ENCODE results near the gene GABPA. TPM values are rescaled to one million over a fixed set of nuclear protein-coding genes. Genes with fewer than 3 reads are reported as not detected.
"Not testable (repeated sequence)": the region's sequence is repeated elsewhere in the genome, so short reads cannot be mapped to it uniquely, and the experiment has no call there.

Gene GABPA
- total RNA-seq, 1 donor = 9.7 TPM

DNA sequence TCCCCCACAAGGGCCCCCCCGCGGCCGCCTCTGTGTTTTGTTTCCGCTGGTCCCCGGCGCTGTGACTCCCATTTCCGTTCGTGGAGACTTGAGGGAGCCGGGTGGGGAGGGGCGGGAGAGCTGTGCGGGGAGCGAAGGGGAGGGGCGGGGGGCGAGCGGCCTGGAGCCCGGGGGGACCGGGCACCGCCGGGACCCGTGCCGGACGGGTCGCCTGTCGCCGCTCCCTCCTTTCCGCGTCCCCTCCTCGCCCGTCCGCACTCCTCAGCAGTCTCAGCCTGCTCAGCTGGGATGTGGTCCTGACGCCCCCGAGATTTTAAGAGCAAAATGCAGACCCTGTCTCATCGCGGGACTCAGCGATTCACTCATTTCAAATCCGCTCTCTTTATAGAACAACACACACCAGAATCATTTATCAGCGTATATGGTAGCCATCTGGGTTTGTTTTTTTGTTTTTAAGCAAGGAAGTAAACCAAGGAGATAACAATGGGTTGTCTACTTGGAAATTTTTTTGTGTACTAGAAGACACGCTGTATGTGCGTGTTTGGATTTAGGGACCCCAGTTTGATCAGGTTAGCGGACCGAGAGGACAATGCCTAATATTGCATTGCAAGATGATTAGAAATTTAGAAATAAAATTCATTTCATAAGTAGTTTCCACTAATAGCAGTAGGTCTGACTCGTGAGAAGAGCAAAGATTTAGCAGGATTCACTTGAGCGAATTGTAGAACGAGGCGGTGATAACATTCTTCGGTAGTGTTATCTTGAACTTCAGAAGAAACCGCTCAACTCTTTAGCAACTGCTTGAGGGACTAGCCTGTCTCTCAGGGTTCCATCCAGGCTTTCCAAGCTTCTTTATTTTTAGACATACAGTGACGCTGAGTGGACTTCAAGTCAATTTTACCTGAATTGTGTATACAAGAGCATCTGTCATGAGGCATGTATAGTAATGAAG is 1.1 kb downstream of the GABPA start:
- peak in 2 of 3 donors; percentile 23 to 59 for DNase-seq (ENCODE audit: low read depth in 2 of 3, low spot score in 2 of 3)

DNA sequence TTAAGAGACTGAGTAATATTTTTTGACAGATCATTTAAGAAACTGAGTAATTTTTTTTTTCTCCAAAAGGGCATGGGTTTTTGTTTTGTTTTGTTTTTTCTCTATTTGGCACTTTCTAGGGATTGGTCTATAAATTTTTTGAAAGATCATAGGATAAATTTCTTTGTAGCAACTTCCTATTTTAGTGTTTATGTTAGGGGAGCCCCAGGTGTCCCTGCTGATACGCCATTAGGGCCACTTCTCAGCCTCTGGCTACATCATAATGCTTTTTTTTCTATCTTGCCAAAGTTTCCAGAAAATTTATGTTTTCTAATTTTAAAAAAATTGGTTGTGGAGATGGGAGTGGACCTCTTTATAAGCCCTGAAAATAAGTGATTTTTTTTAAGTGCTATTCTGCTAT is 2.6 kb downstream of the GABPA start:
- peak in 1 of 3 donors; percentile 38 for DNase-seq (ENCODE audit: low read depth in 2 of 3, low spot score in 2 of 3)

DNA sequence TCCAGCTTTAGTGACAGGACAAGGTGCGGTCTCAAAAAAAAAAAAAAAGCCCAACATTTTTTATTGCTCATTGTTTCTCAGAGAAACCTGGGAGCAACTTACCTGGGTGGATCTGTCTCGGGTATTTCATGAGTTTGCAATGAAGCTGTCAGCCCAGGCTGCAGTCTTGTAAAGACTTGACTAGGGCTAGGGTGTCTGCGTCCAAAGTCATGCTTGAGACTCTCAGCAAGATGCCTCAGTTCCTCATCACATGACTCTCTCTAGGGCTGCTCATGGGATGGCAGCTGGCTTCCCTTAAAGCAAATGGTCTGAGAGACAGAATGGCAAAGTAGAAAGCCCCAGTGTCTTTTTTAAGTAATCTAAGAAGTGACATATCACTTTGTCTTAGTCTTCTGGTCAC is 8.1 kb downstream of the GABPA start:
- no peak for DNase-seq (ENCODE audit: low read depth in 2 of 3, low spot score in 2 of 3)

DNA sequence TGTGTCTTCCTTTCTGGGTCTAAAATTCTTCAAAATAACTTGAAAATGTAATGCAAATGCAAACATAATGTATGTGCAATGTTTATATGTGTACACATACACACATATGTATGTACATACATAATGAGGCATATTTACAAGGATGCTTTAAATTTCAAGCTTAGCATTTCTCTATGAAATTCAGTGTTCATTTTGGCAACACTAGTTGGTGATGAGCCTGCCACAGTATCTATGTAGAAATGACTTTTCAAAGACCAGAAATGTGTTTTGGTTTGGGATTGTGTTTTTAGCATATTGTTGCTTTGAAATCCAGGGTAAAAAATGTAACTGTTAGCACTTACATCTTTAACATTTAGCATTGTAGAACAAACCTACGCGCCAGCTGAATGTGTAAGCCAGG is 10.1 kb downstream of the GABPA start:
- DNase-seq (ENCODE audit: low read depth in 2 of 3, low spot score in 2 of 3) = no peak

DNA sequence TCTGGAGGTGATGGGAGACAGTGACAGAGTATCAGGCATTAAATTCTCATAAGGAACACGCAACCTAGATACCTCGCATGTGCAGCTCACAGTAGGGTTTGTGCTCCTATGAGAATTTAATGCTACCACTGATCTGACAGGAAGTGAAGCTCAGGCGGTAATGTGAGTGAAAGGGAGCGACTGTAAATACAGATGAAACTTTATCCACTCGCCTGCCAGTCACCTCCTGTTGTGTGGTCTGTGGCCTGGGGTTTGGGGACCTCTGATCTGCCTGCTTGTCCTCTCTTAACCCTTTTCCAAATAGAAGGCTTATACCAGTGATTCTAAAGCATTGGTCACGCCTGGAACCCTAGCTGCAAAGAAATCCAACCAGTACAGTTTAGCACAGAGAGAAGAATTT is 15.3 kb downstream of the GABPA start:
- peak in 1 of 3 donors; percentile 24 for DNase-seq (ENCODE audit: low read depth in 2 of 3, low spot score in 2 of 3)

DNA sequence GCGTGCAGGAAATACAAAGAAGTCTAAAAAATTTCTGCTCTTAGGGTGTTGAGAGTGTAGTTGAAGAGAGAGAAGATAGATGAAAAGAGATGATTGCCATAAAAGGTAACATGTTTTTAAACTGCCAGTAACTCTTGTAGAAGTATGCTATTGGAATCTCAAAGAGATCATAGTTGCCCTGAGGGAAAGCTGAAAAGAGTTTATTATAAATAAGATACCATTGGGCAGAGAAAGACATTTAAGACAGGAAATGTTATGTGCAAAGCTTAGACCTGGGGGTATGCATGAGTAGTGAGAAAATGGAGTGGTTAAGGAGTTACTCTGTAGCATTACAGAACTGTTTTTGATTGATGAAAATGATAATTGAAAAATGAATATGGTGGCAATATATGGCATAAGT is 17.6 kb downstream of the GABPA start:
- no peak for DNase-seq (ENCODE audit: low read depth in 2 of 3, low spot score in 2 of 3)

DNA sequence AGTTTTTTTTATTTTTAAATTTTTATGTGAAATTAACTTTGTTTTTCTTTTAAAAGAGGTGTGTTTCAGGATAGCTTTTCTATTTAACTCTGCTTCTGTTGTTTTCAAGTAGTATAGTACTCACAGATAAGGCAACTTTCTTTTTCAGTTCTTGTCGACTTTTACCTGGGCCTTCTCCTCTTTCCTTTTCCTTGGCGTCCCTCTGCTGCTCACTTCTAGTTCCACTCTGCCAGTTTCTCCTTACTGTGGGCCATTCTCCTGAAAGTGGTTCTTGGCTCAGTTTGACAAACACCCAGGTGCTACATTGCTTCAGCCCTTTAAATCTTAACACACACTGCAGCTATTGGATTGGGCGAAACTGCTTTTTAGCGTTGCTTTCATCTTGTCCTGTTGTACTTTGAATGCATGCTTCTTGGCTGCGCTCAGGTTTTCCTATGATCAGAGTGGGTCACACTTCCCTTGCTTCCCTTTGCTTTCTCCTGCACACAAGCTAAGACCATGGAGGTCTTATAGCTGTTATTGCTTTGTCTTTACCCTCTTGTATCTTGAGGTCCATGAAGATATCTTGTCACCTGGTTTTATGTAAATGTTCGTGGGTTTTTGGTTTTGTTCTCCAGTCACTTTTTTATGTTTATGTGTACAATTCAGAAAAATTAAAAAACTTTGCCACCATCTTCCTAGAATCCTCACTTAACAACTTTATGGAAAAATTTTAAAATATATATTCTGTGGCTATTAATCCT is 21.6 kb downstream of the GABPA start:
- no peak for DNase-seq (ENCODE audit: low read depth in 2 of 3, low spot score in 2 of 3)

DNA sequence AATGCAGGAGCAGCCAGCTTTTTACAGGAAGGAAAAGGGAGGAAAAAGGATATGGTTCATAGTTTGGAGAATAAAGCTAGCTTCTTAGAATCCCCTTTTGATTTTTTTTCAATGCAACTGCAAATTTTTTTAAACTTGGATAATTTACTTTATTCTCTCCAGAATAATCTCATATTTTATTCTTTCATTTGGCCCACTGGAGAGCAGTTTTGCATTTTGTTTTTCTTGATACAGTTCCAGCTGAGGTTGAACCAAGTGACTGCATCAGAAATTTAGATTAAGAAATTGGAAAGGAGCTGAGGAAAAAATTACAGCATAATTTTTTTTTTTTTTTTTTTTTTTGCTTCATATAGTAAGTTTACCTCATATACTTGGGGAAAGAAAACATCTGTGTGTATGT is 22.8 kb downstream of the GABPA start:
- DNase-seq (ENCODE audit: low read depth in 2 of 3, low spot score in 2 of 3) = no peak

DNA sequence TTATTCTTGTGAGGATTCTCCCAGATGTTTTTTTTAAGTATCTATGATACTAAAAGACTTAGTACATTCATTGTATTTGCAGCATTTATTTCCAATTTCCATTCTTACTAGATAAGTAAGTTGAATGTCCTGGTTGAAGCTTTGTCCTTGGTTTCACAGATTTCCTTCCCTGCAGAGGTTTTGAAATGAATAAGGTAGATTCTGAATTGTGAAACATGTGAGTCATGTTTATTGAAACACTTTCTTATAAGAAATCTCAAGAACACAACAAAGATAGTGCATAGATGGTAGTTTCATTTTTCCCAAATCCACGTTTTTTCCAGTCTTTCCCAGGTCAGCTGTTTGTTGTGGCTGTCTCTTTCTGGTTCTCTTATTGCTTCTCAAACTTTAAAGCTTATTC is 24.8 kb downstream of the GABPA start:
- no peak for DNase-seq (ENCODE audit: low read depth in 2 of 3, low spot score in 2 of 3)

DNA sequence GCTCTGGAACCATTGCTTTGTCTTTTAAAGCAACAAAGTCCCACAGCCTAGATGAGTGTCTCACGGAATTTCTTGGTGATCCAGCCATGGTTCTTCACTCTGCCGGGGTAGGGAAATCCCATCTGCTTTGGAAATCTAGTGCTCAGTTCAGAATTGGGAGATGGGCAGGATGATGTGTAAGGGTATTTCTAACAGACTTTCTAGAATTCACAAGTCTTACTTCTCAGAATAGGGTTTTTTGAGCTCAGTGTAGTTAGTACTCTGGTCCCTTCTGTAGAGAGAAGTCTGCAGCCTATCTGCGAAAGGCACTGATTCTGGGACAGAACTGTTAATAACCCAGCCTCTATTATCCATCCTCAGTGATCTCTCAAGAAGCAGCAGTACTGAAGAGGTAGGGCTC is 25.3 kb downstream of the GABPA start:
- no peak for DNase-seq (ENCODE audit: low read depth in 2 of 3, low spot score in 2 of 3)

DNA sequence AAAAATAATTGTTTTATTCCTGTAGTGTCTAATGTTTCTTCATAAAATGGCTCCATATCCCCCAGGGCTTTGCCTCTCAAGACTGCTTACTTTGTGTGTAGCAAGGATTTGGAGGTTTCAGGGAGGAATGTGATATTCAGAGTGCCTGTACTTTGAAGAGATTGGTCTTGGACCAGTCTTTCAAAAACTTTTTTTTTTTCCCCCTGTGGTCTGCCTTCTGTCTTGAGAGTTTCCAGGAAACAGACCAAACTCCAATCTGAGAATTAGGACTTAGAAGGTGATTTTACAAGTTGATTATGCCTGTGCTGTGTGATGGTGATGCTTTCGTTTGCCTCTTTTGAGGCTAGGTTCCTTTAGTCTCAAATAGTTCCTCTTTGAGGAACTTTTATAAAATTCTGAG is 25.9 kb downstream of the GABPA start:
- DNase-seq (ENCODE audit: low read depth in 2 of 3, low spot score in 2 of 3) = no peak

DNA sequence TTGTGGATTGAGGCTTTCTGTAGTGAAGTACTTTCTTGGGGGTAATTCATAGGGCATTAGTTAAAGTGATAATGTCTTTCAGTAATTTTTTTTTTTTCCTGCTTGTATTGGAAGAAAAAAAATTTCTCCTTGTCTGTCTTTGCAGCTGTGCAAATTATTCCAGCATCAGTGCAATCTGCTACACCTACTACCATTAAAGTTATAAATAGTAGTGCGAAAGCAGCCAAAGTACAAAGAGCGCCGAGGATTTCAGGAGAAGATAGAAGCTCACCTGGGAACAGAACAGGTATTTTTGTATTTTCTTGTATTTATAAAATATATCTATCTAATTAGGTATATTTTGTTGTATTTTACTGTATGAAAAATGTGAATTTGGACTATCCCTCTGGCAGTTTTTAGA is 29.3 kb downstream of the GABPA start:
- DNase-seq (ENCODE audit: low read depth in 2 of 3, low spot score in 2 of 3) = no peak

DNA sequence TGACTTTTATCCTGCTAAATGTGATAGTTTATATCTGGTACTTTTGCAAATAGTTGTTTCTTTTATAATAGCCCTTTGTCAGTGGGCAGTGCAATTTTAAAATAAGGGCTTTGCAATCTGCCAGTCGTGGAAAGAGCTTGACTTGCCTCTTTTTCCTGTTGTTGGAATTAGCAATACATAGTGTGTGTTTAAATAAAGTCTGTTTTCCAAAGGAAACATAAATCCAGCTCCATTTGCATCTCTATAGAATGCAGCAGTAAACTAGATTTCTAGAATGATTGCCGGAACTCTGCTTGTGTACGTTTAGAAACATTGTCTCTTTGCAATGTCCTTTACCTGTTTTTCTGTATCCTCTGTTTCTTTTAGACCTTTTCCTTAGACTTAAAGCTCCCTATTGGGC is 33.1 kb downstream of the GABPA start:
- no peak for DNase-seq (ENCODE audit: low read depth in 2 of 3, low spot score in 2 of 3)

DNA sequence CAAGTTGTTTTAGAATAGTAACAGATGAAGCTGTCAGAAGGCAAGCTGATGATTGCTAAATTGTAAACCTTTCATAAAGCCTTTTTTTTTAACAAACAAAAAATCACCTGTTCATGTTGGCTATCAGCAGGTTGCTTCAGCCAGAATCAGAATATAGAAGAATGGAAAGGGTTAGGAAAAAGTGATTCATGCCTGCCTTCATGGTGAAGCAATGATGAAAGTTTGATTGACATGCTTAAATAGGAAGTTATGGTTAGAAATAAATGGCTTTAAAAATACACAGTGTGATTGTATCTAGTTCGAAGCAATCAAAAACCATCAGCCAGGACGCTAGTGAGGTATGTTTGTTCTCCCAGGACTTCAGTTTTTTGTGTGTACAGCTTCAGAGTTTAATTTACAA is 37.9 kb downstream of the GABPA start:
- DNase-seq (ENCODE audit: low read depth in 2 of 3, low spot score in 2 of 3) = peak in 2 of 3 donors; percentile 21 to 44

DNA sequence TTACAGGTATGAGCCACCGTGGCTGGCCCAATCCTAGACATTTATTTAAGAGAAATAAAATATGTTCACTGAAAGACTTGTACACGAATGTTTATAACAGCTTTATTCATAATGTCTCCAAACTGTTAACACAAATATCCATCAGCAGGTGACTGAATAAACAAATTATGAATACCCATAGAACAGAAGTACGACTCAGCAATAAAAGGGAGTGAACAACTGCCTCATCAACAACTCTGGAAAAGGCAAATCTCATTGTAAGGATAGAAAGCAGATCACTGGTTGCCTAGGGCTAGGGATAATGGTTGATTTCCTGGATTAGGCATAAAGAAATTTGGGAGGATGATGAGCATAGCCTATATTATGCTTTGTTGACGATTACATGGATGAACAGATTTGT is 41.7 kb downstream of the GABPA start:
- DNase-seq (ENCODE audit: low read depth in 2 of 3, low spot score in 2 of 3) = no peak

DNA sequence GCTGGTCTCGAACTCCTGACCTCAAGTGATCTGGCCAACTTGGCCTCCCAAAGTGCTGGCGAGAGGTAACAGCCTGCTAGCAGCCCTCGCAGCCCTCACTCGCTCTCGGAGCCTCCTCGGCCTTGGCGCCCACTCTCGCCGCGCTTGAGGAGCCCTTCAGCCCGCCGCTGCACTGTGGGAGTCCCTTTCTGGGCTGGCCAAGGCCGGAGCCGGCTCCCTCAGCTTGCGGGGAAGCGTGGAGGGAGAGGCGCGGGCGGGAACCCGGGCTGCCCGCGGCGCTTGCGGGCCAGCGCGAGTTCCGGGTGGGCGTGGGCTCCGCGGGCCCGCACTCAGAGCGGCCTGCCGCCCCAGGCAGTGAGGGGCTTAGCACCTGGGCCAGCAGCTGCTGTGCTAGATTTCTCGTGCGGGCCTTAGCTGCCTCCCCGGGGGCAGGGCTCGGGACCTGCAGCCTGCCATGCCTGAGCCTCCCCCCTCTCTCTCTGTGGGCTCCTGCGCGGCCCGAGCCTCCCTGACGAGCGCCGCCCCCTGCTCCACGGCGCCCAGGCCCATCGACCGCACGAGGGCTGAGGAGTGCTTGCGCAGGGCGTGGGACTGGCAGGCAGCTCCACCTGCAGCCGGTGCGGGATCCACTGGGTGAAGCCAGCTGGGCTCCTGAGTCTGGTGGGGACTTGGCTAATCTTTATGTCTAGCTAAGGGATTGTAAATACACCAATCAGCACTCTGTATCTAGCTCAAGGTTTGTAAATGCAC is 43.5 kb downstream of the GABPA start:
- DNase-seq (ENCODE audit: low read depth in 2 of 3, low spot score in 2 of 3) = not testable (repeated sequence)

DNA sequence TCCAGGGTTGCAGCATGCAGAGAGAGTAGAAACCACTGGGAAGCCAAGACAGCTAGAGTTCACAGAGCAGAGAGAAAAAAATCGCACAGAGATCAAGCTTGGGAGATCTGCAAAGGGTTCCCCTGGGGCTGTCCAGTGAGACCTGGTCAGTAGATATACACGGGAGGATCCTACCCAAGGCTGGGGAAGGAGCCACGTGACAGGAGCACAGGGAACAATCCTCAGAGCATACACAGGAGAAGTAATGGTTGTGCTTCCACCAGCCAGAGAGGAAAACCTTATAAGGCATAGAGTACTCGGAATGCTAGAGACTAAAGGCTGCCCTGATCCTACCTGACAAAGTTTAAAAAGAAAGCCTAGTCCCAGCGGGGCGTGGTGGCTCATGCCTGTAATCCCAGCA is 53.9 kb downstream of the GABPA start:
- no peak for DNase-seq (ENCODE audit: low read depth in 2 of 3, low spot score in 2 of 3)

DNA sequence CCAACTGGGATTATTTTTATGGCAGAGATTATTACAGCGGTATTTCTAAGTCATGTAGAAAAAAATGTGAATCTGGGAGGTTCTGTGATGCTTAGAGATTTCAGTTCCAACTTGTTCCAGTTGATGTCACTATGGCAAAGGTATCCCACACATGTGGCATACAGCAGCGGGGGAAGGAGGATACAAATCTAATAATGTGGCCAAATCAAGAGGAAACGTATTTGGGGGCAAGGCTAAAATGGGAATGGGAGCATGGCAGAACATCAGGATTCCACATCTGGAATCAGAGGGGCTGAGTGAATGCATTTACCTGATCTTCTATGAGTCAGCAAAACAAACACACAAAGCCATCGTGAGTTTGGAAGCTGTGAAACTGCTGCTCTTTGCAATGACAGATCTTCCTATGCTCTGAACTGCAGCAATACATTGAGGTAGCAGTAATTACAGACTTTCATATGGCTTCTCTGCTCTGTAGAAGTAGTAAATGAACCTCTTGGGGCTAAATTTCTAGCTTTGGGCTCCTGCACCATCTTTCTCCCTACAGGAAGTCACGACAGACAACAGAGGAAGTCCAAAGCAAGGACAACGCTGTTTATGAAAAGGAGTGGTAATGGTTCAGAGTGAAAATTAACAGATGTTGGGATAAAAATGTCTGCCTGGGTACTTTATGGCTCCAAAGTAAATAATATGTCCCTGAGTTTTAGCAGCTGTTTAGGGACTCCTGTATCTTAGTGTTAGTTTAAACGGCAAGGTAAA is 55.5 kb downstream of the GABPA start:
- peak in 2 of 3 donors; percentile 24 to 62 for DNase-seq (ENCODE audit: low read depth in 2 of 3, low spot score in 2 of 3)

DNA sequence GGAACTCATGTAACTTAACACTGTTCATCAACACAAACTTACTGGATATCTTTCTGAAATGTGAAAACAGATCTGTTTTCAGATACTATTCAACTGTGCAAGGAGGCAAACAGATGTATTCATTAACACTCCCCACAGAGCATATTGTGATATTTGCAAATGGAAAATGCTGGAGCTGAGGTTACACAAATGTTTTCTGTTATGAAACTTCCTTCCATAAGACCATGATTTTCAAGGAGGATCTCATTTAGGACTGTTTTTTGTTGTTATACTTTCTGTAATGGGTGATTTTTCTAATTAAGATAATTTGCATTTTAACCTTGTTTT is 56.1 kb downstream of the GABPA start:
- no peak for DNase-seq (ENCODE audit: low read depth in 2 of 3, low spot score in 2 of 3)

DNA sequence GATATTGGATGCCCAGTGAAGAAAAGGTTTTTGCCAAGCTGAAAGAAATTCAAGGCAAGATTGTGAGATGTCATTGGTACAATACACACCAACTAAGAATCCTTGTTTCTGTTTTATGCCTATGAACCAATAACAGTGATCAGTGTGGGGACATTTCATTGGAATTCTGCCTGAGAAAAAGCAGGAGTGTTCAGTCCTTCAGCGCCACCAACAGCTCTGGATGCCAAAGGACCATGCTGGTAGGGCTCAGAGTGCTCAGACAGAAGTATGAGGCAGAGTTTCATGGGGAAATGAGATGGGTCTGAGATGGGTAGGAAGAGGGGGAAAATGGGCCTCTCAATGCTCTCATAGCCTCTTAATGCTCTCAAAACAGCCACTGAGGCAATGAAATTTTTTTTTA is 56.5 kb downstream of the GABPA start:
- no peak for DNase-seq (ENCODE audit: low read depth in 2 of 3, low spot score in 2 of 3)
